Caki2 (cell line): ENCODE measurements around the gene KLHL3. TPM values are rescaled to one million over a fixed set of nuclear protein-coding genes. Genes with fewer than 3 reads are reported as not detected.

Experiments used
- DNase-seq: peaks from one replicate; pipeline ENCODE4 v3.0.0-alpha.2; 2015; ENCODE audit warnings: low read depth
- in situ Hi-C: cut with HindIII; loops from 2 replicates; pipeline ENCODE4 v1.10.0; 2016; ENCODE audit warnings: low sequenced_read_pairs, low pct_unique_long_range_greater_than_20kb, mixed read lengths
- total RNA-seq: library from RNA; depleted of rRNA; stranded (reverse); fragments of >200 nt; shearing (Covaris generic); gene quantifications from 2 replicates; pipeline ENCODE4 v1.2.3, GENCODE V29; 2014; ENCODE audit warnings: low replicate concordance

The KLHL3 gene
- total RNA-seq, 1 experiment from 2014 or later: not detected

DNA sequence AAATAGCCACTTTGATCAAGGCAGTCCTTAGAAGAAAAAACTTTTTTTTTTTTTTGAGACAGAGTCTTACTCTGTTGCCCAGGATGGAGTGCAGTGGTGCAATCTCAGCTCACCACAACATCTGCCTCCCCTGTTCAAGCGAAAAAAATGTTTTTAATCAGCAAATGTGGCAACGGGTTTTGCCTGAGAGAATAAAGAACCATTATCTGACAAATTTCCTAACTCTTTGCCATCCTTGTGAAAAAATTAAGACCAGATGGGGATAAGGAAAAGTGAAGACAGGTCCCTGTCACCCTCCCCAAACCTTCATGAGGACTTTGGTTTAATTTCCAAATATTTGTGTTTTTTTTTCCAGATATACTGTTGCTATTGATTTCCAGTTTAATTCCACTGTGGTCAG, 129.5 kb downstream of the KLHL3 start:
- no peak for DNase-seq
- in situ Hi-C loops: no loop called here

DNA sequence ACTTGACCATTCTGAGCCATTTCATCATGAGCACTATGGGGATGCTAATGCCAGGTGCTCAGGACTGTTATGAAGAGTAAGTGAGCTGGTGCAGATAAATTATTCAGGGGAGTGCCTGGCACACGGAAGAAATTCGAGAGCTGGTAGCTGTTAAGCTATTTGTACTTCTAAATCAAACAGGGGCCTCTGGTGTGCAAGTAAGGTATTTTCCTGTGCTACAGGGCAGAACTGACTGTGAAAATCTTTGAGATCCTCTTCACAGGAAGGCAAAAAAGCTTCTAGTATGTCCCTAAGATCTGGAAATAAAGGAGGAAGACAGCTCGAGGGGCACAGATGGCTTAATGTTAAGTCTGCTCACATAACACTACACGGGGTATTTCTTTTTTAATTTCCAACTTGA, 130.5 kb downstream of the KLHL3 start:
- in situ Hi-C loops: no loop called here
- no peak for DNase-seq

DNA sequence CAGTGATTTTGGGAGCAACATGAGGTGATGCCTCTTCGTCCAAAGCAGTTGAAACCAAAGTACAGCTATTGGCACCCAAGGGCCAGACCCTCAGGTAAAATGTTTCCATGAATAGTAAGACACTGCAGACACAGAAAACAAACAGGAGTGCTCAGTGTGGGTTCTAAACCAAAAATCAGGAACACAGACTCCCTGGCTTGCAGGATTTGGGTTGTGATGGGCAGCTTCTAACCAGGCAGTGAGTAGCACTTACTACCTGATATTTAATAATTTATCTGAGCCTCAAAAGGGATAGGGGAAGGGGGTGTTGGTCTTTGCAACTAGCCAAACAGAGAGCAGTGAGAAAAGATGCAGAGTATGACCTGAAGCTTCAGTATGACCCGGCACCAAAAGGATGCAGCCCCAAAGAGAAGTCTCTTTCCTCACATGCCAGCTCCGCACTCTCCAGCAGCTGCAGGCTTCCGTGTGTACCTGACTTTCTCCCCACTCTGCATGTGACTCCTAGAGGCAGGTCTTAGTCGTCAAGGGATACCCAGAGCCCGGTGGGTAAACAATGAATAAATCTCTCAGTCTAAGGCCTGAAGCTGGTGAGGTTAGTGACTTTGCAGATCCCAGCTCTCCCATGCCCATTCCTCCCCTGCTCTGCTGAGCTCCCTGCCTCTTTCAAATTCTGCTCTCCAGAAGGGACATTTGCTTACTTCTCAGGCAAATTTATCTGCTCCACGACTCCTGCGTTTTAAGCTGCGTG, 131.4 kb downstream of the KLHL3 start:
- DNase-seq: peak; percentile 8
- in situ Hi-C loops: no loop called here

DNA sequence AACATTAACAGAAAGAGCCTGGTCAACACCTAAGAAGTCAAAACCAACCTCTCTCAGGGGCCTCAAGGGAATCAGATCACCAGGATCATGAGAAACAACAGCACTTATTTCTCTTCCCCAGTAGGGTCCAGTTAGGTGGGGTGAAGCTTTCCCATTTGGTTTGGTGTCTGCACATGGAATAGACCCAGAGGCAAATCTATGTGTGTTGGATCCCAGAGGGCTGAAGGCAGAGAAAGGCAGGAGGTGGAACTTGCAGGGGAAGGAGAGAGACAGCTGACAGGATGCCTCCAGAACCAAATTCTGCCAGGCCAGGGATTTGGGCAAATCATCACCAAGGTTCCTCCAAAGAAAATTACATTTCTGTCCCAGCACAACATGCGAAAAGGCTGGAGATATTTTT, 132.0 kb downstream of the KLHL3 start:
- DNase-seq: no peak
- in situ Hi-C loops: no loop called here

DNA sequence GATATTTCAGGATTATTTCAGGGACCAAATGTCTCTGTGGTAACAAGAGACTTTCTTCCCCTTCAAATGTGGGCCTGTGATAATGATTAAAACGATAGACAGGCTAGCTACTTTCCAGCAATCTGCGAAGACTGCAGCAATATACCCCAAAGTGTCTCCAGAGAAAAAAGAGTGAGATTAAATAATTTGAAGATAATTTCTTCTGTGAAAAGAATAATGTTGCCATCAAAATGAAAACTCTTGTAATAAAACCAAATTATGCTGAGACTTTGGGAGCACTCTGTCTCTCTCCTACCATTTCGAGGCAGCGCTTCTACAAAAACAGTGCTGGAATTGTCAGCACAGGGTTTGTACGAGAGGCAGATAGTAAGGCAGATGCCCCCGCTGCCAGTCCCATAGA, 132.5 kb downstream of the KLHL3 start:
- in situ Hi-C loops: no loop called here
- no peak for DNase-seq

DNA sequence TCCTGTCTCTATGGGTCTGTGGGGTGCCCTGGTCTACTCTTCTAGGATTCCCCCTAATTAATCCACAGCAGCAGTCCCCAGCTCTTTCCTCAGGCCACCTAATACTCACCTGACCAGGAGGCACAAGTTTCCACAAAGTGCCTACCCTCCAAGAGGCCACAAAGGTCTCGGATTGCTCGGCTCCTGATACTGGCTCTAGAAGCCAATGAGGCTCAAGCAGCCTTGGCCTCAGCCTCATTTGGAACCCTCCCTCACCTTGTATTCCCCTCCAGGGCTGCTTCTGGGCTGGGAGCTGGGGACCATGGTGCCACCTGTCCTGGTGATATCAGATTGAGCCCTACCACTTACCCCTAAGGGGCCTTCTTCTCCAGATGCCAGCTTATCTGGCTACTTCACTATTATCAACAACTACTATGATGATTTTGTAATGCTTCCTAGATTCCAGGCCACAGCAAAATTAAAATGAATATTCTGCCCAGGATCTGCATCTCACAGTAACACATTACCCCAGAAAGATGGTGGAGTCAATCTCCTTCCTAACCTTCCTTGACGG, 133.1 kb downstream of the KLHL3 start:
- no peak for DNase-seq
- in situ Hi-C loops: no loop called here

DNA sequence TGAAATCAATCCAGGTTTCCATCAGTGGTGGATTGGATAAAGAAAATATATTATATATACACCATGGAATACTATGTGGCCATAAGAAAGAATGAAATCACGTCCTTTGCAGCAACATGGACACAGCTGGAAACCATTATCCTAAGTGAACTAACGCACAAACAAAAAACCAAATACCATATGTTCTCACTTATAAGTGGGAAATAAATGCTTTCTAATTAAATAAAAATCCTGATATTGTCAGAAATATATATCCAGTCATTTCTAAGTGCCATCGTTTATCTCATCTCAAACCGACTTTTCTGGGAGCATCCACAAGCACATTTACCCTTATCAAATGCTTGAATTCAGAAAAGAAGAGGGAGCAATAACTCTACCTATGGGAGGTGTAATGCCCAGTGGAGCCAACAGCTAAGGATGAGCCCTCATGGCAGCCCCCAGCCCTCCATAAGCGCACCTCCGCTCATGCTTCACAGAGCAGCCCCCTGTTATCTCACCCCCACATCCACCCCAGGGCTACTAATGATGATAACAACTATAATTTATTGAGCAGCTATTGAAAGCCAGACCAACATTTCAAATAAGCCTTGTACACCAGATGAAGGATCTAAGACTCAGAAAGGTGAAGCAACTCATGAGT, 135.0 kb downstream of the KLHL3 start:
- in situ Hi-C loops: no loop called here
- DNase-seq: no peak

DNA sequence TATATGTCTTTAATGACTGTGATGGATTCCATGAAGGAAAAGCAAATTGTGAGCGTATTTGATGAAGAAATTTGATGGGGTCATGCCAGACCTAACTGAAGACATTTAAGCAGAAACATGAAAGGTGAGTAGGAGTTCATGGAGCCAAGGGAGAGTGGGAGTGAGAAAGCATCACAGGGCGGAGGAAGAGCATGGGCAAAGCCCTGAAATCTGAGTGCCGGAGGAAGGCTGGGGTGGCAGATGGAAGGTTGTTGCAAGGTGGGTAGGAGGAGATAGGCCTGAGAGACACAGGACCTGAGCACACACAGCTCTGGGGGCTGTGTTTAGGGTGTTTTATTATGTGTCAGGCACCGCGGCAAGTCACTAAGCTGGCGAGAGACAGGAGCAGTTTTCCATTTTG, 136.4 kb downstream of the KLHL3 start:
- in situ Hi-C loops: no loop called here
- no peak for DNase-seq

DNA sequence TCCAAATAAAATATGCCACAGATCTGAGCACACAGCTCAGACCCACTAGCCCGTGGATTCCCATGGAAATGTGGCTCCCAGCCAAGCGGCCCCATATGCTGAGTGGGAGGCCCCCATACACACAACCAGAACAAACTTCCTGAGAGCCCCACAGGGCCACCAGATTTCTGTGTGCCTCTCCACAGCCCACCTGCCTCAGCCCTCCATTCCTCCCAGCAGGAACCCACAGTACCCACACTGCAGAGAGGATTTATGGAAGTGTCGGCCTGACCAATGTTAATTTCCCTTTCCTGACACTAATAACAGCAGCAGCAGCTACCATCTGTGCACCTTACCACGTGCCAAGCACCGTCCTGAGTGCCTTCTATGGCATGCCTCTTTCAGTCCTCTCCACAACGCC, 137.5 kb downstream of the KLHL3 start:
- DNase-seq: no peak
- in situ Hi-C loops: no loop called here

DNA sequence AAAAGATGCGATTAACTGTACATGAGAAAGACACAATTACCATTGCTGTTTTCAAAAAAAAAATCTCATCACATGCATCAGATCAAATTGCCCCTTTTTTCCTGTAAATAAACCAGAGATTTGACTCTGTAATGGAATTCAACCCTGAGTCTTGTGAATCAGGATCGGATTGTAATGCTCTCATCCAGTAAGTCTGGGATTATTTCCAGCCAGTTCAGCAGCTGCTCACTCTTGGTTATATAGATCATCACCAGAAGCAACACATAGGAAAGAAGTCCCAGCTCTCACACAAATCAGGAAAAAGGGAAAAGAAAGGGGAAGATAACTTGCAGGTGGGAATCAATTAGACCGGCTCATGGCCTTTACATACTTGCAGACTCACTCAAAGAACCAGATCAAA, 138.9 kb downstream of the KLHL3 start:
- DNase-seq: no peak
- in situ Hi-C loops: no loop called here

DNA sequence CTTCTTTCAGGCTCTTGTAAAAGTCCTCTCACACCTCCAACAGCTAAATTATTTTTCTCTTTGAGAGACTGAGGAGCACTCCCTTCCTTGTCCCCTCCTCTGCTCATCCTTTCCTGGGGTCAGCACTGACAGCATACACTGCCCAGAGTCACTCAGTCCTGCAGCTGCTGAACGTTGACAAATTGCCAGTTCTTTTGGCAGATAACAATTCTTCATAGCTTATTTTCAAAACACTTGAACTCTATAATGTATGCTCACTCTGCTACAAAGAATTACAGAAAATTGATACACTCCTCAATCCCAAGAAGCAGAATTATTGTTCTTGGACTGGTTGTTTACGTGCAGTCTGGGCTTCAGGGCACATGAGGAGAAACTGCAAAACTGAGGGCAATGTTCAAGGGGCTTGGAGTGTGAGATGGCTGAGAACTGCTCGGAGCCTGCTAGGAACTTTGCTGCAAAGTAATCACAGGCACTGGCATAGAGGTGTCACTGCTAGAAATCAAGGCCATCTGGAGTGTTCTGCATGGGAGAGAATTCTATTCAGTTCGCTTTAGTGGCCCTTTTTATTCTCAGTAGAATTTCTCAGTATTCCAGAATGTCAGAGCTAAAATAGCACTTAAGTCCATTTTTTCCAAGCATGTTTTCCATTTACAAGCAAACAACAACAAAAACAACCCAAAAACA, 140.4 kb downstream of the KLHL3 start:
- in situ Hi-C loops: no loop called here
- DNase-seq: no peak

DNA sequence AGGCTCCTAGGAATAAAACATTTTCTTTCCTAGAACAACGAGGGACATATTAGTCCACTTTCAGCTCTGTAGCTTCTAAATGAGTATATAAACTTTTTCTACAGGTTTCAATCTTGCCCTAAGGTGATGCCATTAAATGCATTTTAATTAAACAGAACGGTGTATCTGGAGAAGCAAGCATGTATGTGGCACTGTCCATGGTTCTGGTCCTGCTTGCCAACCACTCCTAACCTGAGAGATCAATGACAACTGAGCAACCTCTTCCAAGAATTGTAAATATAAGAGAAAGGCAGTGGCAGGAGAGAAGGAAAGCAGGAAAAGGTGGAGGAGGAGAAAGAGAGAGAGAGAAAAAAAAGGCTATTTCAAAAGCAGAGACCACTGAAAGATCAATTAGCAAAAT, 141.2 kb downstream of the KLHL3 start:
- in situ Hi-C loops: no loop called here
- no peak for DNase-seq

DNA sequence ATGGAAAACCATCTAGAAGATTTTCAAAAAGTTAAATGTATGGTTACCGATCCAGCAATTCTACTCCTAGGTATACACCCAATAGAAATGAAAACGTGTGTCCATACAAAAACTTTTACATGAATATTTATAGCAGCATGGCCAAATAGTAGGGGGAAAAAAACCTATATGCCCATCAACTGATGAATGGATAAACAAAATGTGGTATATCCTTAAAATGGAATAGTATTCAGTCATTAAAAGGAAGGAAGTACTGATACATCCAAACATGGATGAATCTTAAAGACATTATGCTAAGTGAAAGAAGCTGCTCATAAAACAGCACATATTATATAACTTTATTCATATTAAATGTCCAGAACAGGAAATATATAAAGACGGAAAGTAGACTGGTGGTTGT, 143.6 kb downstream of the KLHL3 start:
- no peak for DNase-seq
- in situ Hi-C loops: no loop called here

DNA sequence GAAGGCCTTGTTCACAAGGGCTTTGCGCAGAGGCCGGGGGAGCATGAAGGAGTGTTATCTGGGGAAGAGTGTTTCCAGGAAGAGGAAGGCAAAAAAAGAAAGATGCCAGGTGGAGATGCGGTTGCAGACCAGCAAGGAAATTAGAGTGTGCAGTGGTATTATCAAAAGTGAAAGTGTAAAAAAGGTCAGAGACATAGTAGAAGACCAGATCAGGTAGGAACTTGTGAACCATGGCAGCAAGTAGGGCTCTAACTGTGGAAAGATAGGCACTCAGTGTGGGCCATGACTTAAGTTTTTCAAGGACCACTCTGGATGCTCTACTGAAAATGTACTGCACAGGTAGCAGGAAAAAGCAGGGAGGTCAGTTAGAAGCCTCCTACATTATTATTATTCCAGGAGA, 146.7 kb downstream of the KLHL3 start:
- in situ Hi-C loops: no loop called here
- DNase-seq: no peak

DNA sequence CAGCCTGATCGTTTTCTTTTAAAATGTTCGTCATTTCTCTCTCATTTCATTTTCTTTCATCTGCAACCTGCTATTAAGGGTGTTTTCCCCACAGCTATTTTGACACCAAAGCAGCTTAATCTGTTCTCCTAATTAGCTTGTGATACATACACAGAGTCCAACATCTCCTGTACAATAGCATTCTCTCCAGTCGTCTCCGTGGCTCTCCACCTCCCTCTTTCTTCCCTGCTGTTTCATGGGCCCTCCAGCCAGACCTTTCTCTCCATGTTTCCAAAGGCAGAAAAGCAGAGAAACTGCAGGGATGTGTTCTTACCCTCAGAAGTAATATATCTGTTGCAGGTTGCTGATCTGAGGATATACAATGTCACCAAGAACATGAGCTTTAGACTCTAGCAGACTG, 148.0 kb downstream of the KLHL3 start:
- in situ Hi-C loops: no loop called here
- DNase-seq: no peak

DNA sequence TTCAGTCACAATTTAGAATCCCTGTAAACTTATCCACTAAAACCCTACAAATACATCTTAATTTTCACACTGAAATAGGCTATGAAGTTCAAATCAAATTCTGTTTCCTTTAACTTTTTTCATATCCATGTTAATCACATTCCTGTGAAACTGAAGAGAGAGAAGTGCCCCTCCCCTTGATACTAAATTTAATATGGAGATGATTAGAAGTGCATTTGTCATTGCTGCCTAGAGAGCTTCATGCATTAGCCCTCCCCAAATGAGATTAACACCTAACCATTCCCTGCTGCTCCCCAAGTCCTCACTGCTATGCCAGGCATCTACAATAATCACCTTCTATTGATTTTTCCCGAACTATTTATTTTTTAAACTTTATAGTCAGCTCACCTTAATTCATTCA, 151.6 kb downstream of the KLHL3 start:
- DNase-seq: no peak
- in situ Hi-C loops: no loop called here

DNA sequence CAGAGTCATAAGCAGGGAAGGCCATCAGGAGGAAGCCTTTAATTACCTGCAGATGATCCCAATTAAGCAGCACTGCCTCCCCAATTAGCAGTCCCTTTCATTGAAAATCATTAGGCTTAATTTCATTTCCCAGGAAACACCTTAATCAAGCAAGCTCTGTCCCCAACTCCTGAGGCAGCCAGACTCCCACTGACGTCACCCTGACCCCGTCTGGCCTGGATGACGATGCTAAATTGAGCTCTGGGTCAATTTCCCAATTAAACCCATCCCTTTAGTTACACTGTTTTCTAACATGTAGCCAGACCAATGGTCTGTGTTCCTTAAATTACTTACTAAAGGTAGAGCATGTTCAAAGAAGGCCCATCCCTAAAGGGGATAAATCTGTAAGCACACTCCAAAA, 152.8 kb downstream of the KLHL3 start:
- no peak for DNase-seq
- in situ Hi-C loops: no loop called here

DNA sequence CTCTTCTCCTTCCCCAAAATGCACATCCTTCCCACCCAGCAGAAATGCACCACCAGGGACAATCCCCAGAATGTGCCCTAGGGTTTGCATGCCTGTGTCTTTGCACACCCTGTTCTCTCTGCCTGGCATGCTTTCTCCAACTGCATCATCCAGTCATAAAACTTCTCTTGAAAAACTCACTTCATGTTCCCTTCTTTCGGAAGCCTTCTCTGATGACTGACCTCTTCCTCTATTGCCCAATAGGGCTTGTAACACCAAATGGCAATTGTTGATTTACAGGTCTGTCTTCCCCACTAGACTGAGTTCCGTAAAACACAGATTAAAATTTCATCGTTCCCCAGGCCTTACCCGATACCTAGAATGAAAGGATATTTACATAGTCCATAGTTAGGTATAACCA, 153.7 kb downstream of the KLHL3 start:
- DNase-seq: no peak
- in situ Hi-C loops: no loop called here

DNA sequence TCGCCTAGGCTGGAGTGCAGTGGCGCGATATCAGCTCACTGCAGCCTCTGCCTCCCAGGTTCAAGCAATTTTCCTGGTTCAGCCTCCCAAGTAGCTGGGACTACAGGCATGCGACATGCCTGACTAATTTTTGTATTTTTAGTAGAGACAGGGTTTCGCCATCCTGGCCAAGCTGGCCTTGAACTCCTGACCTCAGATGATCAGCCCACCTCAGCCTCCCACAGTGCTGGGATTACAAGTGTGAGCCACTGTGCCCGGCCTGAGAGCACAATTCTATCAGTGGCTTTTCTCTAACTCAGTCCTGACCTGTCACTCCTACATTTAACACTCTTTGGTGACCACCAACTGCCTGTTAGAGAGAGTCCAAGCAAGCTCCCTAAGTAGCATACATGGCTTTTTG, 154.1 kb downstream of the KLHL3 start:
- DNase-seq: no peak
- in situ Hi-C loops: no loop called here
